Keratinocyte (primary cell): ENCODE data around the gene NRSN2. TPM values are rescaled to one million over a fixed set of nuclear protein-coding genes. Genes with fewer than 3 reads are reported as not detected.
A peak's percentile ranks its signal among the peaks of the same experiment; 100 is the strongest.

Experiments
- DNase-seq: peaks from one replicate; pipeline ENCODE4 v3.0.0-alpha.2; 2011; ENCODE audit warnings: low read depth, missing footprints, low spot score
- FAIRE-seq: peaks from 2 replicates; lab custom pipeline; 2011; peaks lifted over from hg19 to GRCh38; lab: Jason Lieb, UNC
- H2AFZ ChIP-seq: 2 replicates; pipeline ENCODE4 v1.6.0; 2012; ENCODE audit warnings: low read length, control low read depth, inconsistent platforms; ENCODE audit not compliant: control insufficient read depth
- H3K27ac ChIP-seq: 2 replicates; pipeline ENCODE4 v1.5.1; 2011; ENCODE audit warnings: low read length; ENCODE audit not compliant: control insufficient read depth, insufficient read depth
- H3K27me3 ChIP-seq: 3 replicates; pipeline ENCODE4 v1.6.0; 2011; ENCODE audit warnings: low read length; ENCODE audit not compliant: control insufficient read depth, insufficient read depth; ENCODE audit errors: extremely low read depth
- H3K36me3 ChIP-seq, 2 experiments: 2 replicates in 1 of 2; 3 replicates in 1 of 2; pipeline ENCODE4 v1.5.1; 2011; ENCODE audit warnings: low read length in 2 of 2, mild to moderate bottlenecking in 1 of 2; ENCODE audit not compliant: control insufficient read depth in 2 of 2, insufficient read depth in 2 of 2; ENCODE audit errors: extremely low read depth in 1 of 2
- H3K4me1 ChIP-seq: 3 replicates; pipeline ENCODE4 v1.5.1; 2011; ENCODE audit warnings: low read length; ENCODE audit not compliant: control insufficient read depth, insufficient read depth; ENCODE audit errors: extremely low read depth
- H3K4me2 ChIP-seq: 3 replicates; pipeline ENCODE4 v1.6.0; 2011; ENCODE audit warnings: low read depth, low read length; ENCODE audit not compliant: control insufficient read depth, insufficient read depth; ENCODE audit errors: extremely low read depth
- H3K4me3 ChIP-seq, 3 experiments: fragments of 200-600 bp in 1 of 3; sonication (generic) in 1 of 3; 2 replicates in 2 of 3; 3 replicates in 1 of 3; pipeline ENCODE4 v1.5.1; 2011 to 2016; ENCODE audit warnings: low read length in 3 of 3, mild to moderate bottlenecking in 3 of 3, control low read depth in 2 of 3, inconsistent platforms in 1 of 3, low read depth in 1 of 3, mixed read lengths in 1 of 3, mixed run types in 1 of 3, moderate library complexity in 1 of 3; ENCODE audit not compliant: control insufficient read depth in 2 of 3, insufficient read depth in 2 of 3; ENCODE audit errors: extremely low read depth in 1 of 3
- H3K79me2 ChIP-seq: 2 replicates; pipeline ENCODE4 v1.6.0; 2012; ENCODE audit warnings: low read length; ENCODE audit not compliant: control insufficient read depth, insufficient read depth
- H3K9ac ChIP-seq: 3 replicates; pipeline ENCODE4 v1.6.0; 2011; ENCODE audit warnings: low read length; ENCODE audit not compliant: control insufficient read depth, insufficient read depth; ENCODE audit errors: extremely low read depth
- H3K9me1 ChIP-seq: 3 replicates; pipeline ENCODE4 v1.6.0; 2011; ENCODE audit warnings: low read length; ENCODE audit not compliant: control insufficient read depth, insufficient read depth; ENCODE audit errors: extremely low read depth
- H3K9me3 ChIP-seq: 2 replicates; pipeline ENCODE4 v1.5.1; 2012; ENCODE audit warnings: low read depth, low read length; ENCODE audit not compliant: control insufficient read depth
- H4K20me1 ChIP-seq: 3 replicates; pipeline ENCODE4 v1.6.0; 2011; ENCODE audit warnings: low read length; ENCODE audit not compliant: control insufficient read depth, insufficient read depth; ENCODE audit errors: extremely low read depth
- CTCF ChIP-seq, 3 experiments: IDR thresholded peaks in 1 of 3; conservative IDR thresholded peaks in 1 of 3; optimal IDR thresholded peaks in 1 of 3; 2 replicates in 2 of 3; 3 replicates in 1 of 3; pipeline versions ENCODE3 to v1.5.1; 2011; ENCODE audit warnings: low read length in 3 of 3, mild to moderate bottlenecking in 3 of 3, moderate library complexity in 2 of 3, control low read depth in 1 of 3, inconsistent platforms in 1 of 3; ENCODE audit not compliant: insufficient read depth in 2 of 3; ENCODE audit errors: extremely low read depth in 1 of 3
- EZH2 ChIP-seq: IDR thresholded peaks from one replicate; pipeline ENCODE4 v1.6.1; 2012; ENCODE audit warnings: inconsistent platforms, mild to moderate bottlenecking, low read length, moderate library complexity
- dilution Hi-C: fragments of 300-500 bp; cut with MboI; formaldehyde crosslinking; loops from one replicate; pipeline ENCODE4 v1.7.0; 2020; ENCODE audit warnings: low sequenced_read_pairs; ENCODE audit not compliant: extremely low pct_ligation_motif_present
- polyA plus RNA-seq, 5 experiments: library from polyadenylated mRNA; depleted of rRNA in 3 of 5; stranded (reverse) in 3 of 5; stranded (forward) in 1 of 5; unstranded in 1 of 5; fragments of >200 nt; gene quantifications; 1 replicate in 1 of 5; 2 replicates in 3 of 5; 3 replicates in 1 of 5; pipeline versions ENCODE4 v1.2.1 to v1.2.3, GENCODE V29; 2011 to 2012; ENCODE audit warnings: missing spikeins in 2 of 5, low read depth in 1 of 5, low replicate concordance in 1 of 5

Gene NRSN2
- polyA plus RNA-seq, 1 donor (not counting 4 experiments of a cell fraction or from before 2014, with no cell fraction given), result 10.4 TPM

- FAIRE-seq (no peak), DNase-seq (no peak)
- H3K9me1 ChIP-seq, result no peaks in the 10 kb centered on the region
- peak overlapping the region; percentile 59 for H3K27ac ChIP-seq
- H3K79me2 ChIP-seq, result no peaks in the 10 kb centered on the region
- dilution Hi-C loops, result loop anchor here (10.0 kb wide), 1 partner anchor 81 kb away; no protein-coding TSS in a partner anchor
- H3K27me3 ChIP-seq, result no peaks in the 10 kb centered on the region
- TF ChIP-seq EZH2 (no peak), CTCF (optimal IDR thresholded peaks at IDR 0.05 in 1 of 3, IDR thresholded peaks at IDR 0.05 in 1 of 3, conservative IDR thresholded peaks at IDR 0.05 in 1 of 3; ENCODE audit: extremely low read depth in 1 of 3, insufficient read depth in 2 of 3, low read length in 3 of 3) (no peak)
- no peaks in the 10 kb centered on the region for H3K9me3 ChIP-seq
- H3K4me1 ChIP-seq, result peaks cover 24% of the 10 kb centered on the region
- peak overlapping the region; percentile 97 for H3K9ac ChIP-seq
- H3K36me3 ChIP-seq, result peaks cover 0 to 2% of the 10 kb centered on the region in 2 experiments
- peaks cover 3% of the 10 kb centered on the region for H4K20me1 ChIP-seq
- H3K4me2 ChIP-seq, result peak overlapping the region; percentile 71
- peak overlapping the region; percentile 53 to 73 (median 72) for H3K4me3 ChIP-seq
- H2AFZ ChIP-seq, result peak overlapping the region; percentile 44
Observed at GRCh38 chr20:325889-326644, 20.8 kb upstream of the NRSN2 start.

- dilution Hi-C loops, result loop anchor here (10.0 kb wide), 1 partner anchor 82 kb away; no protein-coding TSS in a partner anchor
- no peaks in the 10 kb centered on the region for H3K9me1 ChIP-seq
- H2AFZ ChIP-seq, result no peak overlapping the region
- peak overlapping the region; percentile 97 for H3K9ac ChIP-seq
- H4K20me1 ChIP-seq, result peaks cover 3% of the 10 kb centered on the region
- peak overlapping the region; percentile 89 for H3K4me2 ChIP-seq
- H3K4me3 ChIP-seq, result peak overlapping the region; percentile 53 to 73 (median 72)
- H3K4me1 ChIP-seq, result peaks cover 24% of the 10 kb centered on the region
- H3K27ac ChIP-seq, result peak overlapping the region; percentile 59
- TF ChIP-seq CTCF (optimal IDR thresholded peaks at IDR 0.05 in 1 of 3, IDR thresholded peaks at IDR 0.05 in 1 of 3, conservative IDR thresholded peaks at IDR 0.05 in 1 of 3; ENCODE audit: extremely low read depth in 1 of 3, insufficient read depth in 2 of 3, low read length in 3 of 3) (no peak), EZH2 (no peak)
- H3K36me3 ChIP-seq, result peaks cover 0 to 2% of the 10 kb centered on the region in 2 experiments
- FAIRE-seq, result no peak
- H3K79me2 ChIP-seq, result no peaks in the 10 kb centered on the region
- DNase-seq, result no peak
- H3K9me3 ChIP-seq, result no peaks in the 10 kb centered on the region
- no peaks in the 10 kb centered on the region for H3K27me3 ChIP-seq
Observed at GRCh38 chr20:326645-327185, 20.2 kb upstream of the NRSN2 start.
